ENCODE data around the gene SLC35D2.
"Not testable (repeated sequence)": the region's sequence is repeated elsewhere in the genome, so short reads cannot be mapped to it uniquely, and the experiment has no call there.

The SLC35D2 gene

GRCh38 chr9:96350866-96351265, 32.6 kb downstream of the SLC35D2 start:
- no peak for DNase-seq

DNA sequence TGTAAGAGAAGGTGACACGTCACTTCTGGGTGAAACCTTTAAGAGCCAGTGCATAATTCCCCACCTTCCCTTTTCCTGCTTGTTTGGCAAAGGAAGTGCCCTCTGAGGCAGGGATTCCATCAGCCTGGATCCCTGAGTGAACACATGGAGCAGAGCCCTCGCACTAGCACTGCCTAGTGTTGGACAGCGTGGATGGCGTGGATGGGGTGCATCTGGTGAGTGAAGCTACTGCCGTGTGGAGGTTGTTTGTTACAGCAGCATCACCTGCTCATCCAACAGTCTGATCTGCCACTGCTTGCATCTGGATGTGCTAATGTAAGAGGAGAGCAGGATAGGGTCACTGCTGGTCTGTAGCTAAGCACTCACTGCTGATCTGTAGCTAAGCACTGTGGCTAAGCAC, 35.2 kb downstream of the SLC35D2 start:
- no peak for DNase-seq

- no peak for DNase-seq
Observed at GRCh38 chr9:96345551-96345950, 38.0 kb downstream of the SLC35D2 start.

- no peak for DNase-seq
Observed at GRCh38 chr9:96344458-96345180, 38.9 kb downstream of the SLC35D2 start.

GRCh38 chr9:96343515-96344360, 39.8 kb downstream of the SLC35D2 start:
- no peak for DNase-seq

- DNase-seq, result no peak
Observed at GRCh38 chr9:96342571-96343245, 40.8 kb downstream of the SLC35D2 start.

- no peak for DNase-seq
Observed at GRCh38 chr9:96340707-96341106, 42.8 kb downstream of the SLC35D2 start.

DNA sequence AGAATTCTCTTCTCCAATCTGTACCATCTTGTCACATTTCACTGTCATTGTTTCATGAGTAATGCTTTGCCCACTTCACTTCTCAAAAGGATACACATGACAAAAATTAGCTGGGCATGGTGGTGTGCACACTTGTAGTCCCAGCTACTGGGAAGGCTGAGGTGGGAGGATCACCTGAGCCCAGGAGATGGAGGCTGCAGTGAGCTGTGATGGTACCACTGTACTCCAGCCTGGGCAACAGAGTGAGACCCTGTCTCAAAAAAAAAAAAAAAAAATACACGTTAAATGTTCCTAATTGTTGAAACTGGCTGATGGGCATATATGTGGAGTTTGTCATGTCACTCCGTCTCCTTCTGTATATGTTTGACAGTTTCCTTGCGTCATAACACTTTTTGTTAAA, 45.2 kb downstream of the SLC35D2 start:
- DNase-seq, result no peak

- DNase-seq, result no peak
Observed at GRCh38 chr9:96333958-96334357, 49.6 kb downstream of the SLC35D2 start.

- no peak for DNase-seq
Observed at GRCh38 chr9:96331236-96331947, 52.1 kb downstream of the SLC35D2 start.

DNA sequence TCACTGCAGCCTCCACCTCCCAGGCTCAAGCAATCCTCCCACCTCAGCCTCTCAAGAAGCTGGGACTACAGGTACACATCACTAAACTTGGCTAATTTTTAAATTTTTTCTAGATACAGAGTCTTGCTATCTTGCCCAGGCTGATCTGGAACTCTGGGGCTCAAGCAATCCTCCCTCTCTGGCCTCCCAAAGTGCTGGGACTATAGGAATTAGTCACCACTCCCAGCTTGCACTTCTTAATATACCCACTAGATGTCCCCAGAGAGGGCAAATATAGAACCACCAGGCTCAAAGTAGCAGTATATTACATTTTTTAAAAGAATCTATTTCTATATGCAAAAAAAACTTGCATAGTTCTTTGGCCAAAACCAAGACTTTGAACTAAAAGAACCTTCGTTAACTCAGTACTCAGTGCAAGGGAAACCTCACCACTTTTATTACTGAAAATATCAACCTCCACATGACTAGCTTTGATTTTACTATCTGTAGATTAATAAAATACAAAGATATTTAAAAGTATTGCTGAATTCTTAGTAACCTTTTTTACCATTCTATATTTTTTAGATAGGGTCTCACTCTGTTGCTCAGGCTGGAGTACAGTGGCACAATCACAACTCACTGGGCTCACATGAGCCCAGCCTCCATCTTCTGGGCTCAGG, 55.7 kb downstream of the SLC35D2 start:
- DNase-seq, result peak; percentile 18

GRCh38 chr9:96323169-96323568, 60.3 kb downstream of the SLC35D2 start:
- no peak for DNase-seq

- DNase-seq, result not testable (repeated sequence)
Observed at GRCh38 chr9:96322736-96323135, 60.8 kb downstream of the SLC35D2 start.

- DNase-seq, result not testable (repeated sequence)
Observed at GRCh38 chr9:96322210-96322609, 61.3 kb downstream of the SLC35D2 start.

DNA sequence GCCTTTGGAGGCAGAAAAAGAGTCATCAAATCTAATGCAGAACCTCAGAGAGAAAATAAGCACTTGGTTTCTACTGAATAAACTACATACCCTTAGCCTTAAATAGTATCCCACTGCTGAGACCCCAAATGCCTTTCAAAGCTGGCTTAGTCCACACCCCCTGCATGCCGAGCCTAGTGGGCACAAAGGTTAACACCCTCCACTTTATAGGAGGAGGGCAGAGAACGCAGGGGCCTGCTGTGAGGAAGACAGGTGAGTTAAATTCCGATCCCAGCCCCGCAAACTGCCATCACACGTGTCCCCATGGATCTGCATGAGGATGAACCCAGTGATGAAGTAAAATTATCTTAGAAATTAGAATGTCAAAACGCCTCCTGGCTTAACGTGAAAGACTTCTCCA, 62.0 kb downstream of the SLC35D2 start:
- DNase-seq, result no peak

- DNase-seq, result no peak
Observed at GRCh38 chr9:96320749-96321280, 62.7 kb downstream of the SLC35D2 start.

- no peak for DNase-seq
Observed at GRCh38 chr9:96318921-96319565, 64.5 kb downstream of the SLC35D2 start.

- DNase-seq, result peak; percentile 52
Observed at GRCh38 chr9:96317335-96317980, 66.1 kb downstream of the SLC35D2 start.

- DNase-seq, result no peak
Observed at GRCh38 chr9:96309850-96310249, 73.7 kb downstream of the SLC35D2 start.

DNA sequence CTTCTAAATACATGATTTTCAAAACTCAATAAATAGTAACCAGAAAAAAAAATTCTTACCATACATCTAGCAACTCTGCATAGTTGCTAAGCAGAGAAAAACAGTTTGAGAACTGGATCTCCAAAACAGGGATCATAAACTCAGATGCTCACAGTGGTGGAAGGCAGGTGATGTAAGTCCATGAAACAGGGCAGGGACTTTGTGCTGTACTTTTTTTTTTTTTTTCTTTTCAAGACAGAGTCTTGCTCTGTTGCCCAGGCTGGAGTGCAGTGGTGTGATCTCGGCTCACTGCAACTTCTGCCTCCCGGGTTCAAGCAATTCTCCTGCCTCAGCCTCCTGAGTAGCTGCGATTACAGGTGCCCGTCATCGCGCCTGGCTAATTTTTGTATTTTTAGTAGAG, 76.6 kb downstream of the SLC35D2 start:
- DNase-seq, result not testable (repeated sequence)

GRCh38 chr9:96305171-96305570, 78.3 kb downstream of the SLC35D2 start:
- DNase-seq, result no peak

All from stimulated activated CD4-positive, alpha-beta T cell treated with anti-CD3 and anti-CD28 coated beads, Interleukin-4, amount 100 ng/mL, for 1 hour (primary cell).